HL-60 (cell line): ENCODE results near the gene HDAC9.

Experiments used
- POLR2AphosphoS5 ChIP-seq: IDR thresholded peaks from 2 replicates; pipeline ENCODE4 v1.6.1; 2012; ENCODE audit warnings: low read depth
- TF ChIP-seq, protein P1 (sequence below): IDR thresholded peaks from one replicate; pipeline ENCODE4 v1.5.1; 2011; ENCODE audit warnings: low read length, control low read depth, inconsistent platforms; ENCODE audit not compliant: insufficient read depth
- TF ChIP-seq, protein P2 (sequence below): IDR thresholded peaks from 2 replicates; pipeline ENCODE4 v1.6.1; 2012; ENCODE audit warnings: low read depth; ENCODE audit not compliant: insufficient replicate concordance

DNA sequence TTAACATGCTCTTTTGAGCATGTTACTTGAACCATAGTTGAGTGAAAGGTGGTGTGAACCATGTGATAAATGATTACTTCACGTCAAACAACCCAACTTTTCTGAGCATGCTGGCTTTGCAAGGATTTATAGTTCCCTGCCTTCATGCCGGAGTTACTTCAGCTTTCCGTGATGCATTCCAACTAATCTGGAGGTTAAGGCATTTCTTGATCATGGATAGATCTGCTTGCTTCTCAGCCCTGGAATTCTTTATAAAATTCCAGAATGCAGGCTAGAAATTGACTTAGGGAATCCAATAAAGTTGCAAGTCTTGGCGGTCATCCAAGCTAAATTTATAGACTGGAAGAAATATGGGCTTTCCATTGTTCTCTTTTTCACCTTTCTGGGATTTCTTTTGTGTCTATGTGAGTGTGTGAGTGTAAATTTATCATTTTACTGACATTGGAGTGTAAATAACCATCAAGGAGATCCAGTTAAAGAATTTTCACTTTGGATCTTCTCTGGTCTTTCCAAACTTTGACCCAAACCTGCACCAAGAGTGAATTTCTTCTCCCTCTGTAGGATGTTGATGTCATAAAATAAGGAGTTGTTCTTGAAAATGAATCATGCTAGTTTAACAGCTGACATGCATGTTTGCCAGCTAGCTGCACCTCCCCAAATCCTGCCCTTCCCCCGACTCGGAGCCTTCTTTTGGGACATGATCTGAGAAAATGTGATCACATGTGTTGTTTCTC is 332.9 kb downstream of the HDAC9 start:
- TF ChIP-seq, protein P1, sequence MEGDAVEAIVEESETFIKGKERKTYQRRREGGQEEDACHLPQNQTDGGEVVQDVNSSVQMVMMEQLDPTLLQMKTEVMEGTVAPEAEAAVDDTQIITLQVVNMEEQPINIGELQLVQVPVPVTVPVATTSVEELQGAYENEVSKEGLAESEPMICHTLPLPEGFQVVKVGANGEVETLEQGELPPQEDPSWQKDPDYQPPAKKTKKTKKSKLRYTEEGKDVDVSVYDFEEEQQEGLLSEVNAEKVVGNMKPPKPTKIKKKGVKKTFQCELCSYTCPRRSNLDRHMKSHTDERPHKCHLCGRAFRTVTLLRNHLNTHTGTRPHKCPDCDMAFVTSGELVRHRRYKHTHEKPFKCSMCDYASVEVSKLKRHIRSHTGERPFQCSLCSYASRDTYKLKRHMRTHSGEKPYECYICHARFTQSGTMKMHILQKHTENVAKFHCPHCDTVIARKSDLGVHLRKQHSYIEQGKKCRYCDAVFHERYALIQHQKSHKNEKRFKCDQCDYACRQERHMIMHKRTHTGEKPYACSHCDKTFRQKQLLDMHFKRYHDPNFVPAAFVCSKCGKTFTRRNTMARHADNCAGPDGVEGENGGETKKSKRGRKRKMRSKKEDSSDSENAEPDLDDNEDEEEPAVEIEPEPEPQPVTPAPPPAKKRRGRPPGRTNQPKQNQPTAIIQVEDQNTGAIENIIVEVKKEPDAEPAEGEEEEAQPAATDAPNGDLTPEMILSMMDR = no peak
- TF ChIP-seq, protein P2, sequence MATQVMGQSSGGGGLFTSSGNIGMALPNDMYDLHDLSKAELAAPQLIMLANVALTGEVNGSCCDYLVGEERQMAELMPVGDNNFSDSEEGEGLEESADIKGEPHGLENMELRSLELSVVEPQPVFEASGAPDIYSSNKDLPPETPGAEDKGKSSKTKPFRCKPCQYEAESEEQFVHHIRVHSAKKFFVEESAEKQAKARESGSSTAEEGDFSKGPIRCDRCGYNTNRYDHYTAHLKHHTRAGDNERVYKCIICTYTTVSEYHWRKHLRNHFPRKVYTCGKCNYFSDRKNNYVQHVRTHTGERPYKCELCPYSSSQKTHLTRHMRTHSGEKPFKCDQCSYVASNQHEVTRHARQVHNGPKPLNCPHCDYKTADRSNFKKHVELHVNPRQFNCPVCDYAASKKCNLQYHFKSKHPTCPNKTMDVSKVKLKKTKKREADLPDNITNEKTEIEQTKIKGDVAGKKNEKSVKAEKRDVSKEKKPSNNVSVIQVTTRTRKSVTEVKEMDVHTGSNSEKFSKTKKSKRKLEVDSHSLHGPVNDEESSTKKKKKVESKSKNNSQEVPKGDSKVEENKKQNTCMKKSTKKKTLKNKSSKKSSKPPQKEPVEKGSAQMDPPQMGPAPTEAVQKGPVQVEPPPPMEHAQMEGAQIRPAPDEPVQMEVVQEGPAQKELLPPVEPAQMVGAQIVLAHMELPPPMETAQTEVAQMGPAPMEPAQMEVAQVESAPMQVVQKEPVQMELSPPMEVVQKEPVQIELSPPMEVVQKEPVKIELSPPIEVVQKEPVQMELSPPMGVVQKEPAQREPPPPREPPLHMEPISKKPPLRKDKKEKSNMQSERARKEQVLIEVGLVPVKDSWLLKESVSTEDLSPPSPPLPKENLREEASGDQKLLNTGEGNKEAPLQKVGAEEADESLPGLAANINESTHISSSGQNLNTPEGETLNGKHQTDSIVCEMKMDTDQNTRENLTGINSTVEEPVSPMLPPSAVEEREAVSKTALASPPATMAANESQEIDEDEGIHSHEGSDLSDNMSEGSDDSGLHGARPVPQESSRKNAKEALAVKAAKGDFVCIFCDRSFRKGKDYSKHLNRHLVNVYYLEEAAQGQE = no peak
- no peak for TF ChIP-seq POLR2AphosphoS5
